WTC11 (cell line): ENCODE results near the gene LBHD1.

Source experiments
- CTCF ChIP-seq: fragments of 200-600 bp; IDR thresholded peaks from 2 replicates; pipeline ENCODE4 v1.8.0; 2022; ENCODE audit warnings: antibody characterized with exemption
- ZNF425 ChIP-seq: fragments of 250-450 bp; sonication (Bioruptor Pico); conservative IDR thresholded peaks from 2 replicates; pipeline ENCODE4 v1.9.0; 2021; ENCODE audit warnings: mild to moderate bottlenecking

- TF ChIP-seq ZNF425 (CRISPR knock-in tag) (no peak), CTCF (no peak)
Observed at GRCh38 chr11:62688491-62688890, 16.4 kb upstream of the LBHD1 start.
